CD14-positive monocyte (primary cell): ENCODE data around the gene METTL1. TPM values are rescaled to one million over a fixed set of nuclear protein-coding genes. Genes with fewer than 3 reads are reported as not detected.

ENCODE experiments used
- DNase-seq, 3 donors: peaks; one replicate each; pipeline ENCODE4 v3.0.0-alpha.2; 2011 to 2022
- H2AFZ ChIP-seq: 2 replicates; pipeline ENCODE4 v1.6.0; 2012; ENCODE audit warnings: mild to moderate bottlenecking, low read depth, low read length, inconsistent platforms; ENCODE audit not compliant: insufficient read depth, poor library complexity, severe bottlenecking
- H3K27ac ChIP-seq, 2 donors: 1 replicate in 1 of 2; 2 replicates in 1 of 2; pipeline ENCODE4 v1.5.1; 2012 to 2013; ENCODE audit warnings: low read length in 2 of 2, control low read depth in 1 of 2, inconsistent platforms in 1 of 2, low read depth in 1 of 2, mild to moderate bottlenecking in 1 of 2
- H3K27me3 ChIP-seq, 2 donors: one replicate each; pipeline versions ENCODE4 v1.6.0 to v1.6.1; 2011 to 2013; ENCODE audit warnings: low read length in 2 of 2; ENCODE audit not compliant: control insufficient read depth in 2 of 2, insufficient read depth in 2 of 2
- H3K36me3 ChIP-seq, 2 donors: replicated peaks in 1 of 2; 1 replicate in 1 of 2; 2 replicates in 1 of 2; pipeline versions ENCODE4 v1.5.1 to v1.6.1; 2012 to 2013; ENCODE audit warnings: low read length in 2 of 2, control low read depth in 1 of 2, inconsistent platforms in 1 of 2, mild to moderate bottlenecking in 1 of 2; ENCODE audit not compliant: insufficient read depth in 2 of 2, control insufficient read depth in 1 of 2
- H3K4me1 ChIP-seq, 2 donors: 1 replicate in 1 of 2; 2 replicates in 1 of 2; pipeline versions ENCODE4 v1.5.1 to v1.6.1; 2012 to 2013; ENCODE audit warnings: low read length in 2 of 2, control low read depth in 1 of 2, inconsistent platforms in 1 of 2, mild to moderate bottlenecking in 1 of 2, moderate library complexity in 1 of 2; ENCODE audit not compliant: insufficient read depth in 2 of 2, control insufficient read depth in 1 of 2
- H3K4me2 ChIP-seq: replicated peaks from 2 replicates; pipeline ENCODE3; 2012; ENCODE audit warnings: low read length, moderate library complexity, mild to moderate bottlenecking; ENCODE audit not compliant: poor library complexity, severe bottlenecking; ENCODE audit errors: extremely low read depth
- H3K4me3 ChIP-seq, 3 experiments: fragments of 200-600 bp in 1 of 3; sonication (generic) in 1 of 3; replicated peaks in 1 of 3; 1 replicate in 2 of 3; 2 replicates in 1 of 3; pipeline ENCODE4 v1.5.1; 2011 to 2013; ENCODE audit warnings: low read length in 3 of 3, mild to moderate bottlenecking in 3 of 3, control low read depth in 2 of 3, low read depth in 2 of 3, inconsistent platforms in 1 of 3, moderate library complexity in 1 of 3
- H3K79me2 ChIP-seq: 2 replicates; pipeline ENCODE4 v1.6.0; 2012; ENCODE audit warnings: mild to moderate bottlenecking, control low read depth, inconsistent platforms, low read length, moderate library complexity; ENCODE audit not compliant: insufficient read depth
- H3K9ac ChIP-seq: 2 replicates; pipeline ENCODE4 v1.6.0; 2017; ENCODE audit warnings: low read length, mild to moderate bottlenecking; ENCODE audit not compliant: insufficient read depth, poor library complexity, severe bottlenecking
- H3K9me3 ChIP-seq, 2 donors: replicated peaks in 1 of 2; 1 replicate in 1 of 2; 2 replicates in 1 of 2; pipeline versions ENCODE4 v1.5.1 to v1.6.1; 2012 to 2013; ENCODE audit warnings: low read length in 2 of 2, control low read depth in 1 of 2; ENCODE audit not compliant: control insufficient read depth in 1 of 2, insufficient read depth in 1 of 2
- H4K20me1 ChIP-seq: 2 replicates; pipeline ENCODE4 v1.6.0; 2012; ENCODE audit warnings: mild to moderate bottlenecking, low read length, control low read depth, moderate library complexity; ENCODE audit not compliant: insufficient read depth
- H3K27ac Mint-ChIP-seq, 7 donors: one replicate each; pipeline ENCODE4 v1.8.0; 2020; ENCODE audit warnings: mild to moderate bottlenecking in 7 of 7, mixed read lengths in 7 of 7, moderate library complexity in 6 of 7, inconsistent platforms in 2 of 7
- H3K27me3 Mint-ChIP-seq, 3 donors: one replicate each; pipeline ENCODE4 v1.8.0; 2021 to 2022; ENCODE audit warnings: low read depth in 3 of 3, mild to moderate bottlenecking in 3 of 3, mixed read lengths in 3 of 3, moderate library complexity in 3 of 3, inconsistent platforms in 1 of 3
- H3K36me3 Mint-ChIP-seq, 2 donors: one replicate each; pipeline ENCODE4 v1.8.0; 2020; ENCODE audit warnings: mixed read lengths in 2 of 2, inconsistent platforms in 1 of 2, mild to moderate bottlenecking in 1 of 2
- H3K4me1 Mint-ChIP-seq: one replicate; pipeline ENCODE4 v1.8.0; 2020; ENCODE audit warnings: mild to moderate bottlenecking, mixed read lengths
- H3K4me3 Mint-ChIP-seq, 2 donors: one replicate each; pipeline ENCODE4 v1.8.0; 2020; ENCODE audit warnings: mild to moderate bottlenecking in 2 of 2, mixed read lengths in 2 of 2, moderate library complexity in 1 of 2
- H3K9me3 Mint-ChIP-seq, 7 donors: one replicate each; pipeline ENCODE4 v1.8.0; 2020 to 2022; ENCODE audit warnings: mixed read lengths in 7 of 7, mild to moderate bottlenecking in 6 of 7, moderate library complexity in 6 of 7, inconsistent platforms in 2 of 7
- CTCF ChIP-seq: fragments of 200-600 bp; IDR thresholded peaks from one replicate; pipeline ENCODE4 v1.8.0; 2022; ENCODE audit warnings: antibody characterized with exemption, mild to moderate bottlenecking
- WGBS: methylation state at CpG from one replicate; pipeline ENCODE4 v1.1.5; 2013; ENCODE audit warnings: missing lambda C conversion rate; ENCODE audit not compliant: insufficient coverage; 5-methylcytosine and 5-hydroxymethylcytosine counted together
- intact Hi-C, 2 donors: fragments of 100-400 bp; cut with micrococcal nuclease; formaldehyde crosslinking; loops; one replicate each; pipeline versions ENCODE4 v1.15.0 to v1.15.1; 2023
- polyA plus RNA-seq, 3 donors: library from polyadenylated mRNA; depleted of rRNA in 1 of 3; unstranded in 2 of 3; stranded (reverse) in 1 of 3; fragments of 300-500 nt in 2 of 3; fragments of >200 nt in 1 of 3; fragmentation: Illumina TruSeq in 2 of 3; gene quantifications; 1 replicate in 2 of 3; 2 replicates in 1 of 3; pipeline ENCODE4 v1.2.3, GENCODE V29; 2012 to 2021

Gene METTL1
- polyA plus RNA-seq, 3 donors, result 3.4 to 5.0 (median 3.7) TPM

DNA sequence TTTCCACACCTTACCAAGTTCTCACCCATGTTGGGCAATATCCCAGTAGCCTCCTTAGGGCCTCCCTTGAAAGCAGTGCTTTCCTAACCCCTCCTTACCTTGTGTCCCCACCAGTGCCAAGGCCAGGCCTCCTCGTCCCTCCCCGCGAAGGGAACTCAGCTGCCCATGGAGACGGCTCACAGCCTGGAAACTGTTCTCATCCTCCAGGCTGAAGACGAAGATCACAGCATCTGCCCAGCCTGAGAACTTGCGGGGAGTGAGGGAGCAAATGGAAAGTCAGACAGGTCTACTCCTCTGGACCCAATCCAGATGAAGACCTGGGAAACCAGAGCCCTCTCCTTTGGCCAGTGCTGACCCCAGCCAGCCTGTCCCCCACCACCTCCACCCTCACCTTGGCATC lies 38.0 kb downstream of the METTL1 start:
- Histone ChIP-seq H3K9me3 (no peaks in the 10 kb centered on the region), H3K36me3 (peaks cover 59 to 69% of the 10 kb centered on the region in 2 donors), H3K79me2 (peaks cover under 1% of the 10 kb centered on the region), H3K9ac (no peak overlapping the region), H3K27me3 (no peaks in the 10 kb centered on the region), H2AFZ (no peak overlapping the region), H4K20me1 (no peaks in the 10 kb centered on the region), H3K4me1 (no peaks in the 10 kb centered on the region), H3K4me3 (no peak overlapping the region), H3K27ac (no peak overlapping the region), H3K4me2 (no peak overlapping the region)
- intact Hi-C loops, result no loop called here
- no peak for DNase-seq
- peaks cover under 1% of the 10 kb centered on the region for H3K4me1 Mint-ChIP-seq
- no peak for TF ChIP-seq CTCF
- peak overlapping the region in 1 of 7 donors; percentile 21 for H3K27ac Mint-ChIP-seq
- H3K36me3 Mint-ChIP-seq, result peaks cover 60 to 65% of the 10 kb centered on the region in 2 donors
- no peaks in the 10 kb centered on the region for H3K27me3 Mint-ChIP-seq
- 96% methylated on average over 6 of the region's 6 CpGs for WGBS
- H3K9me3 Mint-ChIP-seq, result peaks cover 0 to 2% (median 0%) of the 10 kb centered on the region in 7 donors
- no peak overlapping the region for H3K4me3 Mint-ChIP-seq

DNA sequence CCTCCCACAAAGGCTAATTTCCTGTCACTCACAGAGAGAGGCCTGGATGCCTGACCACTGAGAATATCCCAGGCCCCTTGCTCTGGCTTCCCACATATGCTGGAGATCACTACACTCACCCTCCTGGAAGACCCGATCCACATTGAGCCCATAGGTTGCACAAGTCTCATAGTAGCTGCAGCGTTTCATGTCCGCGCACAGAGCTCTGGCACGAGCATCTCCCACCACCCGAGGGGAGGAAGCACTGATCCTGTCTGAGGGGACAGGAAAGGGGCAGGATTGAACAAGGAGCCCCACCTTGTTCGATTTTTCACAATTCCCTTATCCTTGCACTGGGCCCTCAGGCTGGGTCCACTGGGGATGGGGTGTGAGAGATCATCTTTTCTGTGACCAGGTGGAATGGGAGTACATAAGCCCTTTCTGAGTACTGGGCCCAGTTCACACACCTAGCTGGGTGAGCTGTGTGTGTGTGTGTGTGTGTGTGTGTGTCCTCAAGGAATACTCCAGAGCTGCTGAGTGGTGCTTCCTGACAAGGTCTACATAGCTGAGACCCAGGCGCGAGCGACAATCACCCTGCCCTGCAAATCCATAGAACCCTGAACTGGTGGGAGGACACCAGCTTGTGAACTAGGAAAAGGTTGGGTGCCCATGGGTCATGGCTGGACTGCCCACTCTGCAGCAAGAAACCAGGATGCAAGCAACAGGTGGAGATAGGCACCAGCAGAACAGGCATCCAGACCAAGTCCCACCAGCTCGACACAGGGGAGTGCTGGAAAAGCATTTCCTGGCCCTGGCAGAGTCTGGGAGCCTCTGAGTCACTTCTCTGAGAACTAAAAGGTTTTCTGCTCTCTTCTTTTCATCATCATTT lies 38.9 kb downstream of the METTL1 start:
- no peaks in the 10 kb centered on the region for H3K79me2 ChIP-seq
- H4K20me1 ChIP-seq, result no peaks in the 10 kb centered on the region
- no peak overlapping the region for H3K9ac ChIP-seq
- no peak for TF ChIP-seq CTCF
- H3K4me2 ChIP-seq, result no peak overlapping the region
- H2AFZ ChIP-seq, result no peak overlapping the region
- no peak overlapping the region for H3K4me3 ChIP-seq
- no peaks in the 10 kb centered on the region for H3K9me3 ChIP-seq
- Mint-ChIP-seq H3K27ac (peak overlapping the region in 3 of 7 donors; percentile 21 to 42 (median 21)), H3K4me1 (no peaks in the 10 kb centered on the region), H3K27me3 (peaks cover 0 to 1% (median 0%) of the 10 kb centered on the region in 3 donors), H3K9me3 (peaks cover 0 to 2% (median 0%) of the 10 kb centered on the region in 7 donors), H3K4me3 (no peak overlapping the region), H3K36me3 (peaks cover 64 to 73% of the 10 kb centered on the region in 2 donors)
- no peak overlapping the region for H3K27ac ChIP-seq
- intact Hi-C loops, result no loop called here
- 100% methylated on average over 4 of the region's 11 CpGs for WGBS
- no peaks in the 10 kb centered on the region for H3K4me1 ChIP-seq
- no peak for DNase-seq
- no peaks in the 10 kb centered on the region for H3K27me3 ChIP-seq
- H3K36me3 ChIP-seq, result peaks cover 59 to 74% of the 10 kb centered on the region in 2 donors
